GM12872 (cell line): Measurements from ENCODE around the gene ACVRL1.

Experiments used
- CTCF ChIP-seq: IDR thresholded peaks from 3 replicates; pipeline ENCODE4 v1.5.1; 2011; ENCODE audit warnings: low read depth, mild to moderate bottlenecking, low read length, moderate library complexity; ENCODE audit not compliant: insufficient read depth

The ACVRL1 gene

GRCh38 chr12:51915951-51916350 is 8.6 kb downstream of the ACVRL1 start:
- no peak for TF ChIP-seq CTCF

GRCh38 chr12:51917041-51917590 is 9.8 kb downstream of the ACVRL1 start:
- no peak for TF ChIP-seq CTCF

- no peak for TF ChIP-seq CTCF
These were observed 10.6 kb downstream of the ACVRL1 start for GRCh38 chr12:51917746-51918453.

- TF ChIP-seq CTCF = no peak
These were observed 12.7 kb downstream of the ACVRL1 start for GRCh38 chr12:51920046-51920445.

- TF ChIP-seq CTCF = no peak
These were observed 13.9 kb downstream of the ACVRL1 start for GRCh38 chr12:51921017-51921725.

GRCh38 chr12:51922146-51922545 is 14.8 kb downstream of the ACVRL1 start:
- TF ChIP-seq CTCF = no peak

- TF ChIP-seq CTCF = no peak
These were observed 15.6 kb downstream of the ACVRL1 start for GRCh38 chr12:51922762-51923505.
